HG03159 (cell line): ENCODE data around the gene TM4SF4.

Experiments
- ATAC-seq: cut with Tn5 transposase; IDR thresholded peaks from one replicate; pipeline ENCODE4 v1.9.1; 2021; ENCODE audit warnings: mild to moderate bottlenecking, moderate library complexity; ENCODE audit not compliant: unreplicated experiment

Gene TM4SF4

DNA sequence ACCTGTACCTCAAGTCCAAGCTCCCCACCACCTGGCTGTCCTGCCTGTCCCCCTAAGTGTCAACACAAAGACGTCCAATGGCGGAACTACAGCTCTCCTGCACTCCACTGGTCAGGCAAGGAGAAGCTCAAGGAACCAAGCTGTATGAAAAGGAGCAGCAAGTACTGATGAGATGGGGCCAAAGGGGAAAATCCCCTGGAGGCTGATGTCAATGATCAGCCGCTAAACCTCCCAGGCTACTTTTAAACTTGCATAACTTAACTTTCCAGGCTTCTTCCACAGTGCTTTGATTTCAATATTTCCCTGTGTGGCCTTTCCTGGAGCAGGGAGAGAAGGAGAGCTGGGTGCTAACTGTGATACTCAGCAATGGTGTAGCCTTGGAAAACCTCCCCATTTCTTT is 35.0 kb downstream of the TM4SF4 start:
- ATAC-seq = no peak

DNA sequence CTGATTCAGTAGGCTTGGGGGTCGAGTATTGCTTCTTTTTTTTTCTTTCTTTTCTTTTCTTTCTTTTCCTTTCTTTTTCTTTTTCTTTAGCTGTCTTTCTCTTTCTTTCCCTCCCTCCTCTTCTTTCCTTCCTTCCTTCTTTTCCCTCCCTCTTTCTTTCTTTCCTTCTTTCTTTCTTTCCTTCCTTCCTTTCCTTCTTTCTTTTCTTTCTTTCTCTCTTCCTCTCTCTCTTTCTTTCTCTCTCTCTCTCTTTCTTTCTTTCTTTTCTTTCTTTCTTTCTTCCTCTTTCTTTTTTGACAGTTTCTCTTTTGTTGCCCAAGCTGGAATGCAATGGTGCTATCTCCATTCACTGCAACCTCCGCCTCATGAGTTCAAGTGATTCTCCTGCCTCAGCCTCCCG is 36.0 kb downstream of the TM4SF4 start:
- ATAC-seq = no peak

DNA sequence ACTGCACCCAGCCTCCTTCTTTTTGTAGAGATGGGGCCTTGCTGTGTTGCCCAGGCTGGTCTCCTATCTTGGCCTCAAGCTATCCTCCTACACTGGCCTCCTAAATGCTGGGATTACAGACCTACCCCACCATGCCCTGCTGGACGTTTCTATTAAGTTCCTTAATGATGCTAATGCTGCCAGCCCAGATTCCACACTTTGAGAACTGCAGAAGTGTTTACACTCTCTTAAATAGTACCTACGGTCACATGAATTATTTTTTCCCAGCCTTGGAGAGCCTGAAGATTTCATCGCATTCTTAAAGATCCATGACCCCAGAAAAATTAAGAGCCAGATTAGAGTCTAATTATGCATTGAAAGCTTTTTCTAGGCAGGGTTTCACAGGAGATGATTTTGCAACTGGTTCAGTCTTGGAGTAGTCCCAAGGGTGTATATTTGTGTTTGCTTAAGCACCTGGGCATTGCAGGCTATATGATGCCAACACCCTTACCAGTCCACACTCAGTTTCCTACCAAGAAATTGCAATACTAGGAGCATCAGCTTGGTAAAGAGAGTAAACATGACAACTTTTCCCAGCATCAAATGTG is 36.6 kb downstream of the TM4SF4 start:
- no peak for ATAC-seq

- peak; percentile 82 for ATAC-seq
Measured at GRCh38 chr3:149512073-149512782, 37.7 kb downstream of the TM4SF4 start.

GRCh38 chr3:149514471-149514870 is 40.0 kb downstream of the TM4SF4 start:
- no peak for ATAC-seq

GRCh38 chr3:149515249-149515648 is 40.8 kb downstream of the TM4SF4 start:
- ATAC-seq = no peak

DNA sequence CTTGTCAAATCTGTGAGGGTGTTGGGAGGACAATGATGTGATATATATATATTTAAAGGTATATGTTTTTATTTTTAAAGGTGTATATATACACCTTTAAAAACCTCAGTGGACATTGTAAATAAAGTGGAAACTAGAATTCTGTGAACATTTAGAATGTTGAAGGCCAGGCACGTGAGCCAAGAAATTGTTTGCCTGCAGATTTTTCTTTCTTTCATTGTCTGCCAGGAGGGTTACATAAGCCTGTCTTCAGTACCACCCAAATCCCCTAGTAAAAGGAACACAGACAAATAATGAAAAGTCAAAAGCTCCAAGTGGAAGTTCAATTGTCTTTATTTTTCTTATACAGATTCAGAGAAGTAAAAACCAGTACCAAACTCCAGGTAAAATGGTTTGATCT is 42.4 kb downstream of the TM4SF4 start:
- no peak for ATAC-seq

GRCh38 chr3:149519912-149520311 is 45.4 kb downstream of the TM4SF4 start:
- ATAC-seq = no peak

DNA sequence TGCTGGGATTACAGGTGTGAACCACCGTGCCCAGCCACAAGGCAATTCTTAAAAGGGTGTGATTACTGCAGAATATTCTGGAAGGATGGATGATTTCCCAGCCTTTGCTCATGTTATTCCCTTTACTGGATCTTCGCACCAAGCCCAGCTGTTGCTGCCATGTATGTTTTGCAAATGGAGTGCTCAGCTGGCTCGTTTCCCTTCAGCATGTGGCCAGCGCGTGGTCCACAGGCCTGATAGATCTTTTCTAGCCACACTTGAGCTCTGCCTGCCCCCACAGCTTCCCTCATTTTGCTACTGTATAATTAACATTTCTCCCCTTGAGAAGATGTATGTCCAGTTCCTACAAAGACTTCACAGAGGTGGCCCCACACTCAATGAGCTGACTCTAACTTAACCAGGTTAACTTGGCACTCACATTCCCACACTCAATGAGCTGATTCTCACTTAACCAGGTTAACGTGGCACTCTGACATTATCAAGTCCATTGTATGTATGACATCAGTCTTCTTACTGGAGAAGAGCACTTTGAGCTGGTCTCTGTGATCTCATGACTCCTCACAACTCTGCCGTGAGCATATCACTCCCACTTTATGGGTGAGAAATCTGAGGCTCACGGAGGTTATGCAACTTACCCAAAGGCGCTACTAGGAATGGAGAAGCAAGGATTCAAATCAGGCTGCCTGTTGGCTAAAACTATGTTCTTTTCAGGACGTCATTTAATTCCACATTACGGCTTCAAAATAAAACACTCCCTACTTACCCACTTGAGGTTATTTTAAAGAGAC is 49.2 kb downstream of the TM4SF4 start:
- no peak for ATAC-seq

DNA sequence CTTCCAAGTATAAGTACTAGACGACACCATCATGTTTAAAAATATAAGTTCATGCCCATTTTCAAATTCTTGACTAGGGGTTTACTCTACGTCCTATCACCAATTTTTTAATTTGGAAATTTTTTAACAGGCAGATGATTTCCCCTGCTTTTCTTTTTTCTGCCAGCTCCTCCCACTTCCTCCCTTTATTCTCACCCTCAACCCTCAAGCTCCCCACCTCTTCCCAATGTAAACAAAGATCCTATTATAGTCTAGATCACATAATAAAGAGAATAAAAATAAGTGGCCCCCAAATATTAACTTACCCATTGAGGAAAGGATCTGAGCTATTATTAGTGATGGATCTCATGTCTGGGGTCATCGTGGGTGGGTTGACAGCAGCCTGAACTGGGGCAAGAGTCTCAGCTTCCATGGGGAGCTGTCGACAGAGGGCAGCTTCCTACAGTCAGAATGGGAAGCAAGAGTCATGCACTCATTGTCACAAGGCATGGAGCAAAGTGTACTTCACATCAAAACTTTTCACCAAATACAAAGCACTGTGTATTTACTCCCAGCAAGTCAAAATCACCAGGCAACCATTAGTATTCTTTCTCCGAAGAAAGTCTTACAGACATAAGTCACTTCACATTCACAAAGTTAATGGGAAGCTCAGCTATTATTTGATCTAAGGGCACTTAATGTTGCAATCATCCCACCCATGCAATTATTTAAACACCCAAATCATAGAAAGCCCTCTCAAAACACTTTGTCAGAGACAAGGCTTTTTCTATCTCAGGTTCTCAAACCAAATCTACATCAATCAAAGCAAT is 53.2 kb downstream of the TM4SF4 start:
- no peak for ATAC-seq

DNA sequence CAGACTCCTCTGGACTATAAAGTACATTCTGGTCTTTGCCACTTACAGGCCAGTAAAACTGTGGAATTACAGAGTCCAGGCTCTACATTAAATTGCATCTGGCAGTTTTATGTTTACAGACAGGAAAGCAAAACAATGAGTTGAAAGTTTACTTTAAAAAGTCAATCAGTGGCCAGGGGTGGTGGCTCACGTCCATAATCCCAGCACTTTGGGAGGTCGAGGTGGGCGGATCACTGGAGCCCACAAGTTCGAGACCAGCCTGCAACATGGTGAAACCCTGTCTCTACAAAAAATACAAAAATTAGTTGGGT is 53.8 kb downstream of the TM4SF4 start:
- ATAC-seq = no peak

- no peak for ATAC-seq
Measured at GRCh38 chr3:149529099-149529498, 54.6 kb downstream of the TM4SF4 start.

DNA sequence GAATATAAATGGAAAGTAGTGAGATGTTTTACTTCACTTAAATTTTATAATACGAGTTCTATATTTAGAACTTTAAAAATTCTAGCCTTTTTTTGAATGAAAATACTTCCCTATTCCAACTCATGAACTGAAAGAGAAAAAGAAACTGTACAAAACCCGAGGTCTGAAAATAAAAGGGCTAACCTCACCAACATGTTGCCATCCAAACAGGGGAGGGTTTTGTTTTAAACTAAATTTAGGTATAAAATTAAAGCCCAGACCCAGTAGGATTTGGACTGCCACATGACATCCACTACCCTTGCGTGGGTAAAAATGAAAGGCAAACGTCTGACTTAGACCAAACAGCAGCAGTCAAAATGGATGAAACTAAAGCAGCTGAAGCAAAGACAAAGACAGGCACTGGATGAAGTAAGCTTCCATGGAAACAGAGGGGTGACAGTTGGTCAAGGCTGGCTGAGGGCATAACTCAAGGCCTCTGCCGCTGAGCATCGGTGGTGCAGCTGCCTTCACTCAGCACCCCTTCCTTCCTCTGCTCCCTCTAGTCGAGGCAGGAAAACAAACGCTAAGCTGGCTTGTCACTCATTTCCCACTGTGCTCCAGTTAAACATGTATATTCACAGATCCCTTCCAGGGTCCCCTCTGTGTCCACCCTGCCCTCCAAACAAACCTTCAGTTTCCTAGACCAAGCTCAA is 58.1 kb downstream of the TM4SF4 start:
- peak; percentile 55 for ATAC-seq

- ATAC-seq = no peak
Measured at GRCh38 chr3:149534082-149534481, 59.6 kb downstream of the TM4SF4 start.

- ATAC-seq = no peak
Measured at GRCh38 chr3:149534671-149535332, 60.3 kb downstream of the TM4SF4 start.

DNA sequence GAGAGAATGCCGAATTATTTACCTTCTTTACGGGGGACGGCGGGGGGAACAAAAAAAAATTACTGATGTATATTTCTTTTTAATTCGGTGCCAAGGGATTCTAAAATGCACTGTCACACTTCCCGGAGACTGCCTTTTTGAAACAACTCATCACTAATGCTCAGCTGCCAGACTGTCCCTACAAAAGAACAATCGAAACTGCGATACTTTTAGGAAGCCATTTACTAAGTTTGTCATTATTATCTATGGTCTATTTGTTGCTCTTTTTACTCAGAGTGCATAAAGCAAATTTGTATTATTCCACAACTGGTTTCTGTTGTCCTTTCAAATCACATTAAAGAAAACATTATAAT is 60.8 kb downstream of the TM4SF4 start:
- ATAC-seq = no peak

DNA sequence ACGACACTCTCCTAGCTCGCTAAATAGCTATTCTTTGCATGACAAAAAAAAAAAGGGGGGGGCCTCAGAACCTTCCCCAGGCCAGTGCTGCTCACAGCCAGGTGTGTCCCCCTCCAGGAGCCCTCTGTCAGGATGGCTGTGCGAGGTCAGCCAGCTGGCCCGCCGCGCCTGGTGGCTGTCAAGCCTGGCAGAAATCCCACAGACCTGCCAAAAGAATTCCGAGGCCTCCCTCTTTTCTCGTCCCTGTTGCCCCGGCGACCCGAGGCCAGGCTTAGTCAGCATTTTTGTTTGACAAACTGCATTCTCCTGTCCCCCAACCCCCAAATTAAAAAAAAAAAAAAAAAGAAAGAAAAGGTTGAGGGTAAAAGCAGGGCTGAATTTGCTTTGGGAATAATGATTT is 61.9 kb downstream of the TM4SF4 start:
- no peak for ATAC-seq

DNA sequence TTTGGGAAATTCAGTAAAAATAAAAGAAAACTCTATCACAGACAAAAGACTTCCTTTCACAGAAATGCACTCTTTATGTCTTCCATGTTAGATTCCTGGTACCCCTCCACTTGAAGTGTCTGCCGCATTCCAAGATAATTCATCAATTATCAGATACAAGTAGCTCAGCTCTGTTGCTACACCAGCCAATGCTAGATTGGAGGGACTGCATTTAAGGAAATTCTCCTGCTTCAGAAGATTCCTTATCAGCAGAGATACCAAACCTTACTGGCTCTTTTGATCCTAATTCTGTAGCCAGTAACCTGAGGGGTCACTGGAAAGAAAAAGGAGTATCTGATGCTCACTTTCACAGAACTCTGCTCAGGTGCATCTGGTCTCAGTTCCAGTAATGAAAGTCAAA is 63.9 kb downstream of the TM4SF4 start:
- ATAC-seq = no peak

- no peak for ATAC-seq
Measured at GRCh38 chr3:149541091-149541491, 66.6 kb downstream of the TM4SF4 start.
